Testis (tissue), 2 donors: ENCODE results near the gene TMC3.

Experiments
- CTCF ChIP-seq, 3 experiments: fragments of 450-650 bp in 2 of 3; fragments of 200-600 bp in 1 of 3; sonication (generic) in 1 of 3; IDR thresholded peaks; one replicate each; pipeline ENCODE4 v1.5.1; 2016 to 2019; ENCODE audit warnings: antibody characterized with exemption in 3 of 3, mild to moderate bottlenecking in 2 of 3, moderate library complexity in 1 of 3
- POLR2A ChIP-seq: fragments of 450-650 bp; IDR thresholded peaks from one replicate; pipeline ENCODE4 v1.6.1; 2017; ENCODE audit warnings: antibody characterized with exemption, mild to moderate bottlenecking, moderate library complexity

- TF ChIP-seq CTCF (IDR thresholded peaks at IDR 0.05) (no peak), POLR2A (no peak)
These were observed 85.4 kb downstream of the TMC3 start for GRCh38 chr15:81288616-81289015.
